Head of caudate nucleus (tissue), 42 donors: ENCODE data around the gene COL21A1.

Experiments used
- DNase-seq, 42 donors: peaks; one replicate each; pipeline versions ENCODE4 v3.0.0 to v3.0.0-alpha.2; 2020 to 2021; ENCODE audit warnings: mixed read lengths in 7 of 42
- intact Hi-C: fragments of 100-400 bp; cut with DNase I; formaldehyde crosslinking; loops from one replicate; pipeline ENCODE4 v1.15.0; 2022

COL21A1 gene

DNA sequence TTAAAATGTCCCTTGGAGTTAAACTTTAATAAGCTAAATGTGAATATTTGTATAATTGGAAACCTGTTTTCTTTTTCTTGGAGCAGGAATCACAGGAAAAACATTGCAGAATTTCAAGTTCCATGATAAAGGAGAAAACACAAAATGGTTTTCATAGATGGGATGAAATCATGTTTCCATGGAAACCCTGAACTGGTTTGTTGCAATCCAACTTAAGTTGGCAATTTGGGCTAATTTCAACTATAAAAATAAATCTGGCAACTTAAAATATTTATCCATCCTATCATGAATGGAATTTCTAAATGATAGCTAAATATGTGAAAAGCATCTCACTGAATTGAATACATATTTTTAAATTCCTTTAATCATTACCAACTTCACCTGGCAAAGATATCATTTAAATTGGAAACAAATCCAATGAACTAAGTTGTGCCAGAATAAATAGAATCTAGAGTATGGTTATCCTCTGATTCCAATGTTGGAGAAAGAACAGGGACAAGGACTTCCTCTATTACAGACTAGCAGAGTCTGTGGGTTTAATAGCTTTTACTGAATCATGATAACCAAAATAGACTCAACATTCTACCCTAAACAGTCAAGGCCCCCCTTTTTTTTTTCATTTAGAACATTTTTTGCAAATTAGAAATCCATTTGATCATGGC, 33.2 kb downstream of the COL21A1 start:
- intact Hi-C loops = no loop called here
- no peak for DNase-seq

- intact Hi-C loops = no loop called here
- DNase-seq = no peak
These were observed 35.7 kb downstream of the COL21A1 start for GRCh38 chr6:56211724-56212123.

DNA sequence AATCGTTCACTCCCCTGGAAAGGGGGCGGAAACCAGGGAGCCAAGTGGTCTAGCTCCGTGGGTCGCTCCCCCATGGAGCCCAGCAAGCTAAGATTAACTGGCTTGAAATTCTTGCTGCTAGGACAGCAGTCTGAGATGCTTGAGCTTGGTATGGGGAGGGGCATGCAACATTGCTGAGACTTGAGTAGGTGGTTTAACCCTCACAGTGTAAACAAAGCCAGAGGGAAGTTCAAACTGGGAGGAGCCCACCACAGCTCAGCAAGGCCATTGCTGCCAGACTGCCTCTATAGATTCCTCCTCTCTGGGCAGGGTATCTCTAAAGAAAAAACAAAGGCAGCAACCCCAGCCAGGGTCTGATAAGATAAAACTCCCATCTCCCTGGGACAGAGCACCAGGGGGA, 43.2 kb downstream of the COL21A1 start:
- intact Hi-C loops = no loop called here
- no peak for DNase-seq

DNA sequence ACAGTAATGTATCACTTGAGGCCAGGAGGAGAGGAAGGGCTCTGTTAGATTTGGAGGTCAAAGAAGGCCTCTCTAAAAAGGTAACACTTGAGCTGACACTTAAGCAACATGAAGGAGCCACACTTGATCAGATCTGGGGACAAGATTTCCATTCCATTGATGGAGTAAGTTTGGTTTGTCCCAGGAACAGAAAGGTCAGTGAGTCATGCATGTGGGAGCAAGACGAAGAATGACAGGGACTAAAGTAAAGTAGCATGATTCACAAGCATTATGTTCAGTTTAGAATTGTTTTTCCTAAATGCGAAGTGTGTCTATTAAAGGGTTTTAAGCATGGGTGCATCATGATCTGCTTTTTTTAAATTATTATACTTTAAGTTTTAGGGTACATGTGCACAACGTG, 47.4 kb downstream of the COL21A1 start:
- intact Hi-C loops = no loop called here
- DNase-seq = peak in 10 of 42 donors; percentile 0 to 47 (median 11)

GRCh38 chr6:56193846-56194245, 53.5 kb downstream of the COL21A1 start:
- intact Hi-C loops = no loop called here
- DNase-seq = no peak

DNA sequence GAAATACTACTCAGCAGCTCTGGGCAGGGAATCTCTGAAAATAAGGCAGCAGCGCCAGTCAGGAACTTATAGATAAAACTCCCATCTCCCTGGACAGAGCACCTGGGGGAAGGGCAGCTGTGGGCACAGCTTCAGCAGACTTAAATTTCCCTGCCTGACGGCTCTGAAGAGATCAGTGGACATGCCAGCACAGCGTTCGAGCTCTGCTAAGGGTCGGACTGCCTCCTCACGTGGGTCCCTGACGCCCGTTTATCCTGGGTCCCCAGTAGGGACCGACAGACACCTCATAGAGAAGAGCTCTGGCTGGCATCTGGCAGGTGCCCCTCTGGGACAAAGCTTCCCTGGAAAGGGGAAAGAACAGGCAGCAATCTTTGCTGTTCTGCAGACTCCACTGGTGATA, 59.0 kb downstream of the COL21A1 start:
- intact Hi-C loops = no loop called here

DNA sequence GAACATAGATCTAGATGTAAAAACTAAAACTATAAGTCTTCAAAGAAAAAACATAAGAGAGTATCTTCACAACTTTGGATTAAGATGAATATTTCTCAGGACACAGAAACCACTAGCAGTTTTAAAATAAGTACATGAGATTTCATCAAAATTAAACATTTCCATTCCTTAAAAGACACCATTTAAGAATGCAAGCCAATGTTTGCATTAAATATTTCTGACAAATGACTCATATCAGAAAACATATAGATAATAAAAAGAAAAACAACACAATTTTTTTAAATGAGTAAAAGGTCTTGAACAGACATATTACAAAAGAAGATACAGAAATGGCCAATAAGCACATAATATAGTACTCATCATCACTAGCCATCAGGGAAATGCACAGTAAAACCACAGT, 59.7 kb downstream of the COL21A1 start:
- intact Hi-C loops = no loop called here
- DNase-seq = no peak

More for the DNA sequence above, 59.0 kb downstream of the COL21A1 start:
- DNase-seq = no peak

DNA sequence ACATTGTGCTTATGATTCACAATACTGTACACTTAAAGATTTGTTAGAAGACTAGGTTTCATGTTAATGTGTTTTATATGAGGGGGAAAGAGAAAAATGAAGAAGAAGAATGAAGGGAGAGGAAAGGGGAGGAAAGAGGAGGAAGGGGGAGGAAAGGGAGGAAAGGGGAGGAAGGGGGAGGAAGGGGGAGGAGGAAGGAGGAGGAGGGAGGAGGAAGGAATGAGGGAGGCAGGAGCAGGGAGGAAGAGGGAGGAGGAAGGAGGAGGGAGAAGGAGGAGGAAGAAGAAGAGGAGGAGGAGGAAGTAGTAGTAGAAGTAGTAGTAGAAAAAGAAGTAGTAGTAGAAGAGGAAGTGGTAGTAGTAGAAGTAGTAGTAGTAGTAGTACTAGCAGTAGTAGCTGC, 70.6 kb downstream of the COL21A1 start:
- intact Hi-C loops = no loop called here
- no peak for DNase-seq

DNA sequence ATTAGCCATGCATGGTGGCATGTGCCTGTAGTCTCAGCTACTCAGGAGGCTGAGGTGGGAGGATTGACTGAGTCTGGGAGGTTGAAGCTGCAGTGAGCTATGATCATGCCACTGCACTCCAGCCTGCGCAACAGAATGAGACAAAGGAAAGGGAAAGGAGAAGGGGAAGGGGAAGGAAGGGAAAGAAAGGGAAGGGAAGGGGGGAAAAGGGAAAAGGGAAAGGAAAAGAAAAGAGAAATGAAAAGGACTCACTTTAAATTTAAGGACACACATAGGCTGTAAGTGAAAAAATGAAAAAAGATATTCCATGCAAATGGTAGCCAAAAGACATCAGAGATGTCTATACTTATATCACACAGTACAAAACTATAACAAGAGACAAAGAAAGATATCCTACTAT, 74.2 kb downstream of the COL21A1 start:
- DNase-seq = no peak
- intact Hi-C loops = no loop called here

- no peak for DNase-seq
- intact Hi-C loops = no loop called here
These were observed 75.2 kb downstream of the COL21A1 start for GRCh38 chr6:56172144-56172543.

DNA sequence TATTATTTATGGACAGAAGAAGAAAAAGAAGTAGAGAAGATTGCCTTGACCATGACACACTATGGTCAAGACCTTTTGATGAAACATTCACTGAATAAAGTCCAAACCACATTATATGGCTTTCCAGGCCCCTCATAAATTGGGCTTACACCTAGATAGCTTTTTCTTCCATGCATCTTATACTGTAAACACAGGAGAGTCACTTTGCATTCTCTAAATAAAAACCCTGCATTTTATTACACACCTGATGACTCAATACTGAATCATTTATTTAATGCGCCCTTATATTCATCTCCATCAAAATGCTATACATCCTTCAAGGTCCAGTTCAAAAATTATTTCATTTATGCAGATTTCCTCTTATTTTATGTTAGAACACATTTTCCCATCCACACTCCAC, 78.0 kb downstream of the COL21A1 start:
- intact Hi-C loops = no loop called here
- no peak for DNase-seq

DNA sequence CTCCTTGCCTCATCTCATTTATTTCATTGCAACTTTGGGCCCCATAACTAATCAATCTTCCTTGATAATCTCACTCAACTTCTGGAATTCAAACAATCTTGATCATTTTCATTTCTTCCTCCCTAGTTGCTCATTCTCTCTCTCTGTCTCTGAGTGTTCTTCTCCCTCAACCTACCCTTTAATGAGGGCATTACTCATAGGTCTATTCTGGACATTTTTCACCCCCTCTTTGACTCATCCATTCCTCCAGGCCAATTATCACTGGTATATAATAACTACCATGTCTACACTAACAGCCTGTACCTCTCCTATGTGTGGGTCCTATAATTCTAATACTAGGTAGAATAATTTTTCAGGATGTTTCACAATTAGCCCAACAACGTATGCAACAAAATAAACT, 78.8 kb downstream of the COL21A1 start:
- intact Hi-C loops = no loop called here
- DNase-seq = no peak

DNA sequence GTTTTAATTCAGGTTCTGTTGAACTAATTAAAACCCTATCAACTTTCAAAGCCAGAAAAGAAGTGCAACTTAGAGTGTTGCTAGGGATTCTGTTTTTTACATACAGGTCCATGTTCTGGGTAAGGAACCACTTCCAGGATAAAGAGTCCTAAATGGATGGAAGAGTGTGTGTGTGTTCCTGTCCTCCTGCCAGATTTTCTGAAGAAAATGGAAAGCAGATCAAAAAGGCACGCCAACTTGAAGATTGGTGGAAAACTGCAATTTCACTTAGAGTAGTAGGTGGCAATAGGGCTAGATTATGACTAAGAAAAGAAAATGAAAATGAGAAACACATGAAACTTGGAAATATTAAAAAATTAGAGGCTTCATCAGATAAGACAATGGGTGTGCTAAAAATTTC, 85.3 kb downstream of the COL21A1 start:
- intact Hi-C loops = no loop called here
- peak in 1 of 42 donors; percentile 4 for DNase-seq

DNA sequence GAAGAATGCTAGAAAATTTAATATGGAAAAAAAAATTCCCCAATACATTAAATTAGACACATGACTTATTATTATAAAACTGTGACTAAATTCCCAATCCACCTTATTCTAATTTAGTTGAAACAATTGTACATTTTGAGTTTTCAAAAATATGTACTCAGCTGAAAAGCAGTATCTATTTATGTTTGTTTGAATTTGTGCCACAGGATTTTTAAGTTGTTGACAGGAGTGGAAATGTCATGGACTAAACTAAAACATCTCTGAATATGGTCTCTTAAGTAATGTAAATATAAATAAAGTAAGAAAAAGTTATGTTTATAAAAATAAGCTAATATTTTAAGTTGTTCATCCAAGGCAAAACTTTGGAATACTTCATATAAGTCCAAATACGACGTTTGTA, 86.9 kb downstream of the COL21A1 start:
- no peak for DNase-seq
- intact Hi-C loops = no loop called here

- no peak for DNase-seq
- intact Hi-C loops = no loop called here
These were observed 88.8 kb downstream of the COL21A1 start for GRCh38 chr6:56158571-56158970.

DNA sequence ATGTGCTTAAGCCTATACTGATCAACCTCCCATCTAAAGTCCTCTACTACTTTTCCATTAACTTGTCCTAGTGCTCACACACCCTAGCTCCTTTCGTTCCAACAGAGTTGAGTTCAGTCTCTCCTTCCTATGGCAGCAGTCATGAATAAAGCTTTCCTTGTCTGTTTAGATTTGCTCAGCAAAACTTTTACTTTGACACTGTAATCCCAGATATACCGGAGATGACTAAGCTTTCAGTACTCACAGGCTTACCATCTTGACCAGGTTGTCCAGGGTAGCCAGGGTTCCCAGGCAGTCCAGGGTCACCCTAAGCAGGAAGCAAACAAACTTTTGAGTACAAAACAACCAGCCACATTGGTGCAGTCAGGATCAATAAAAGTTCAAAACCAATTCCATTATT, 90.7 kb downstream of the COL21A1 start:
- intact Hi-C loops = no loop called here
- DNase-seq = no peak

- peak in 7 of 42 donors; percentile 6 to 29 (median 15) for DNase-seq
- intact Hi-C loops = no loop called here
These were observed 91.7 kb downstream of the COL21A1 start for GRCh38 chr6:56155634-56156141.

DNA sequence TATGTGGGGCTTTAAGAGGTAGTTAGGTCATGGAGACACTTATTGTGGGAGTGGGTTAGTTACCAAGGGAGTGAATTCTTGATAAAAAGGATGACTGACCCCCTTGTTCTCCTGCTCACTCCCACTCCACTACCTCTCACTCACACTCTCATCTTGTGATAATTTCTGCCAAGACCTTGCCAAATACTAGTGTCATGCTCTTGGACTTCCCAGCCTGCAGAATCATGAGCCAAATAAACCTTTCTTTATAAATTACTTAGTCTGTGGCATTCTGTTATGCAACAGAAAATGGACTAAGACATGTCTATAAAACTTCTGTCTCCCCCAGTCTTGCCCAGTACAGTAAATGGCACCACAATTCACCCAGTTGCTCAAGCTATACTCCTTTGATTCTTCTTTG, 93.3 kb downstream of the COL21A1 start:
- no peak for DNase-seq
- intact Hi-C loops = no loop called here

GRCh38 chr6:56152611-56153010, 94.8 kb downstream of the COL21A1 start:
- intact Hi-C loops = no loop called here
- DNase-seq = no peak

- no peak for DNase-seq
These were observed 95.7 kb downstream of the COL21A1 start for GRCh38 chr6:56151609-56152224.

More at GRCh38 chr6:56151609-56152224, 95.7 kb downstream of the COL21A1 start:
- intact Hi-C loops = no loop called here
